Mucosa of descending colon (tissue), 3 donors: ENCODE results near the gene ABCA10. TPM values are rescaled to one million over a fixed set of nuclear protein-coding genes. Genes with fewer than 3 reads are reported as not detected.

ENCODE experiments used
- ATAC-seq: fragments of 200-7000 bp; cut with Tn5 transposase; one replicate; pipeline ENCODE4 v1.9.1; 2020; ENCODE audit warnings: mild to moderate bottlenecking, moderate library complexity
- DNase-seq, 3 donors: peaks; one replicate each; pipeline ENCODE4 v3.0.0-alpha.2; 2020
- H3K36me3 ChIP-seq: fragments of 200-600 bp; one replicate; pipeline ENCODE4 v1.8.0; 2021; ENCODE audit warnings: low read depth, mild to moderate bottlenecking
- H3K4me1 ChIP-seq: fragments of 200-600 bp; one replicate; pipeline ENCODE4 v1.8.0; 2021; ENCODE audit warnings: low read depth, mild to moderate bottlenecking
- H3K4me3 ChIP-seq: fragments of 200-600 bp; one replicate; pipeline ENCODE4 v1.8.0; 2021; ENCODE audit warnings: mild to moderate bottlenecking
- H3K9me3 ChIP-seq: fragments of 200-600 bp; one replicate; pipeline ENCODE4 v1.8.0; 2021; ENCODE audit warnings: mild to moderate bottlenecking
- CTCF ChIP-seq: fragments of 200-600 bp; IDR thresholded peaks from one replicate; pipeline ENCODE4 v1.8.0; 2022; ENCODE audit warnings: antibody characterized with exemption, mild to moderate bottlenecking
- intact Hi-C, 2 donors: fragments of 100-400 bp; cut with DNase I in 1 of 2; cut with micrococcal nuclease in 1 of 2; formaldehyde crosslinking; loops; one replicate each; pipeline versions ENCODE4 v1.11.0 to v1.11.1; 2022; cut with DNase I, micrococcal nuclease
- total RNA-seq, 3 donors: library from RNA; stranded (reverse); fragmentation: NEBNext Ultra II Directional in 2 of 3; extraction: Animal tissue kit (Norgen Biotek cat#: 25700) in 2 of 3; gene quantifications; one replicate each; pipeline versions ENCODE4 v1.2.1 to v1.2.4, GENCODE V29; 2021 to 2023
- donor health status: DM: no; HTN: no; CAD: no; lungs with moderate emphysema.
- donor health status: DM: no; HTN: no; CAD: no.
- donor health status: DM: no; HTN: yes; CAD: no.

The ABCA10 gene
- total RNA-seq, 3 donors from 2014 or later: 3.1 to 14.2 (median 6.1) TPM

- H3K9me3 ChIP-seq: no peaks in the 10 kb centered on the region
- no peak overlapping the region for H3K4me3 ChIP-seq
- ATAC-seq (no peak), DNase-seq (no peak)
- H3K4me1 ChIP-seq: no peaks in the 10 kb centered on the region
- intact Hi-C loops: no loop called here
- no peaks in the 10 kb centered on the region for H3K36me3 ChIP-seq
- no peak for TF ChIP-seq CTCF
These were observed 38.6 kb upstream of the ABCA10 start for GRCh38 chr17:69267219-69267618.

GRCh38 chr17:69265873-69266272 is 37.2 kb upstream of the ABCA10 start:
- no peak for TF ChIP-seq CTCF
- Histone ChIP-seq H3K36me3 (no peaks in the 10 kb centered on the region), H3K4me1 (no peaks in the 10 kb centered on the region), H3K4me3 (no peak overlapping the region), H3K9me3 (no peaks in the 10 kb centered on the region)
- DNase-seq (no peak), ATAC-seq (no peak)
- intact Hi-C loops: no loop called here

GRCh38 chr17:69254187-69254586 is 25.6 kb upstream of the ABCA10 start:
- no peak for TF ChIP-seq CTCF
- Histone ChIP-seq H3K4me3 (no peak overlapping the region), H3K36me3 (no peaks in the 10 kb centered on the region), H3K4me1 (no peaks in the 10 kb centered on the region), H3K9me3 (no peaks in the 10 kb centered on the region)
- DNase-seq: no peak
- ATAC-seq: no peak
- intact Hi-C loops: no loop called here

- DNase-seq (no peak), ATAC-seq (no peak)
- intact Hi-C loops: no loop called here
- no peak overlapping the region for H3K4me3 ChIP-seq
- TF ChIP-seq CTCF: no peak
- no peaks in the 10 kb centered on the region for H3K9me3 ChIP-seq
- no peaks in the 10 kb centered on the region for H3K4me1 ChIP-seq
- H3K36me3 ChIP-seq: no peaks in the 10 kb centered on the region
These were observed 22.0 kb upstream of the ABCA10 start for GRCh38 chr17:69250641-69251040.

- intact Hi-C loops: loop anchor here (2.0 to 10.0 kb wide), 2 partner anchors 472 kb away; no protein-coding TSS in a partner anchor
- H3K4me3 ChIP-seq: no peak overlapping the region
- DNase-seq: no peak
These were observed 18.2 kb upstream of the ABCA10 start for GRCh38 chr17:69246726-69247375.

More at GRCh38 chr17:69246726-69247375, 18.2 kb upstream of the ABCA10 start:
- no peaks in the 10 kb centered on the region for H3K4me1 ChIP-seq
- no peaks in the 10 kb centered on the region for H3K36me3 ChIP-seq
- ATAC-seq: peak; percentile 55
- no peak for TF ChIP-seq CTCF
- no peaks in the 10 kb centered on the region for H3K9me3 ChIP-seq
